Measurements from ENCODE around the gene ABHD4. TPM values are rescaled to one million over a fixed set of nuclear protein-coding genes. Genes with fewer than 3 reads are reported as not detected.
A peak's percentile ranks its signal among the peaks of the same experiment; 100 is the strongest.
"Not testable (repeated sequence)": the region's sequence is repeated elsewhere in the genome, so short reads cannot be mapped to it uniquely, and the experiment has no call there.

Gene ABHD4
- total RNA-seq, 1 donor from 2014 or later, result 31.9 TPM

DNA sequence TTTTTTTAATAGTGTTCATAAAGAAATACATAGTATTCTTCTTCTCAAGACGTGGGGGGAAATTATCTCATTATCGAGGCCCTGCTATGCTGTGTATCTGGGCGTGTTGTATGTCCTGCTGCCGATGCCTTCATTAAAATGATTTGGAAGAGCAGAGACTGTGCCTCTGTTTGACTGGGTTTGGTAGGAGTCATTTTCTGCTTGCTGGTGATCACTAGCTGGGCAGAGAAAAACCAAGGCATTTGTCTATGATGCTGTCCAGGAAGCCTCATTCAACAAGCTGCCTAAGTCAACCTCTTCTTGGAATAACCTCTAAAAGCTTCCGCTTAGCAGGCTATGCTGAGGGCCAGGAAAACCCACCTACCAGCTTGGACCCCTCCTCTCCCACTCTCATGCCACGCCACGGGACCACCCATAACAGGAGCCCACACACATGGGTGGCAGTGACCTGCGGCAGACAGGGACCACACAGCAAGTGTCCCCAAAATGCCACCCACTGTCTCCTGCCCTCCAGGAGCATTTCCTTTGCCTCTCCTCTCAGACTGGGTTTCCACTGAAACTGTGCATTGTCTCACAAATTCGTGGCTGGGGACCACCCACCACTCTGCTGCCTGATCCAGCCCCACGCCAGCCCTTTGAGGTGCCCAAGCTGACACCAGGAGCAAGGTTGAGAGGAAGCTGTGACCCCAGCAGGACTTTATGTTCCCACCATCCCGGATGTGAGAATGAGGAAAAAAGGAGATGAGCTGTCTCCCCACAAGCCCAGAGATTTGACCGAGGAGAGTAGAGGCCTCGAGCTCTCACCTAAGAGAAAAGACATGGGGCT is 45.9 kb upstream of the ABHD4 start:
- peaks cover 40% of the 10 kb centered on the region for H3K4me1 ChIP-seq
- DNase-seq (ENCODE audit: extremely low spot score in 2 of 2), result no peak

DNA sequence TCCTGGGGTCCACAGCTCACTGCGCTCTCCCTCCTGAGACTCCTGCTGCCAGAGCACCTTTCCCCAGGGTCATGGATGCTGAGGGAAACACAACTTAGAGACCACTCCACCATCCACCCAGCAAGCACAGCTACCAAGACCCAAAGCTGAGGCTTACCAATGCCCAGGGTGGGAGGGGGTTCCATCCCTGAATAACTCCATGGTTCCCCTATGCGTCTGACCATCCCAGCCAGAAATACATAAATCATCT is 45.3 kb upstream of the ABHD4 start:
- TF ChIP-seq POLR2AphosphoS5 (IDR thresholded peaks at IDR 0.05; ENCODE audit: insufficient read depth in 1 of 2, low read depth in 1 of 2) (no peak), POLR2A (IDR thresholded peaks at IDR 0.05) (no peak)
- TF ChIP-seq, protein P1, sequence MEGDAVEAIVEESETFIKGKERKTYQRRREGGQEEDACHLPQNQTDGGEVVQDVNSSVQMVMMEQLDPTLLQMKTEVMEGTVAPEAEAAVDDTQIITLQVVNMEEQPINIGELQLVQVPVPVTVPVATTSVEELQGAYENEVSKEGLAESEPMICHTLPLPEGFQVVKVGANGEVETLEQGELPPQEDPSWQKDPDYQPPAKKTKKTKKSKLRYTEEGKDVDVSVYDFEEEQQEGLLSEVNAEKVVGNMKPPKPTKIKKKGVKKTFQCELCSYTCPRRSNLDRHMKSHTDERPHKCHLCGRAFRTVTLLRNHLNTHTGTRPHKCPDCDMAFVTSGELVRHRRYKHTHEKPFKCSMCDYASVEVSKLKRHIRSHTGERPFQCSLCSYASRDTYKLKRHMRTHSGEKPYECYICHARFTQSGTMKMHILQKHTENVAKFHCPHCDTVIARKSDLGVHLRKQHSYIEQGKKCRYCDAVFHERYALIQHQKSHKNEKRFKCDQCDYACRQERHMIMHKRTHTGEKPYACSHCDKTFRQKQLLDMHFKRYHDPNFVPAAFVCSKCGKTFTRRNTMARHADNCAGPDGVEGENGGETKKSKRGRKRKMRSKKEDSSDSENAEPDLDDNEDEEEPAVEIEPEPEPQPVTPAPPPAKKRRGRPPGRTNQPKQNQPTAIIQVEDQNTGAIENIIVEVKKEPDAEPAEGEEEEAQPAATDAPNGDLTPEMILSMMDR (IDR thresholded peaks at IDR 0.05), result no peak
- no peaks in the 10 kb centered on the region for H3K9me3 ChIP-seq
- DNase-seq (ENCODE audit: extremely low spot score in 2 of 2), result no peak
- H3K36me3 ChIP-seq, result no peaks in the 10 kb centered on the region
- intact Hi-C loops (cut with DNase I), result loop anchor here (10.0 kb wide), 2 partner anchors 158 to 302 kb away; no protein-coding TSS in a partner anchor
- H3K4me3 ChIP-seq, result no peak overlapping the region
- H3K4me1 ChIP-seq, result peaks cover 40% of the 10 kb centered on the region
- peak overlapping the region; percentile 1 for H3K27ac ChIP-seq
- H3K27me3 ChIP-seq, result no peaks in the 10 kb centered on the region

More for the DNA sequence above, 45.9 kb upstream of the ABHD4 start:
- Histone ChIP-seq H3K27ac (peak overlapping the region; percentile 1), H3K36me3 (no peaks in the 10 kb centered on the region), H3K4me3 (no peak overlapping the region), H3K27me3 (no peaks in the 10 kb centered on the region), H3K9me3 (no peaks in the 10 kb centered on the region)
- TF ChIP-seq POLR2AphosphoS5 (IDR thresholded peaks at IDR 0.05; ENCODE audit: insufficient read depth in 1 of 2, low read depth in 1 of 2), result no peak
- TF ChIP-seq POLR2A (IDR thresholded peaks at IDR 0.05), result no peak
- TF ChIP-seq, protein P1 (IDR thresholded peaks at IDR 0.05), result no peak
- intact Hi-C loops (cut with DNase I), result loop anchor here (10.0 kb wide), 2 partner anchors 157 to 303 kb away; no protein-coding TSS in a partner anchor

DNA sequence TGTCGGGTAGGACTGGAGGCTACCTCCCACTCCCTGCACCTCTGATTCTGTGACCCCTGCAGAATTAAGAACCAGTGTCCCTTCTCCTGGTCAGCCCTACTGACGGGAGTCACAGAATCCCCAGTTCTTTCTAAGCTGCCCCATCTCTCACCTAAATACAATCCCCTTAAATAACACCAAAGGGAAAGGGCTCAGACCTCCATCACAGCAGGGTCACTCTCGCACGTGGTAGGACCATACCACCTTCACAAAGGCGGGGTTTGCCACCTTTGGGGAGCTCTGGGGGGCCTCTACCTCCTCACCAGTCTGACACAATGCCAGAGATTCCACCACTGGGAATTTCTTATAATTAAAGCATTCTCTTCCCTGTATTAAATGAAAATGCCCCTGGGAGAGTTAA is 44.7 kb upstream of the ABHD4 start:
- Histone ChIP-seq H3K4me1 (peaks cover 39% of the 10 kb centered on the region), H3K9me3 (no peaks in the 10 kb centered on the region), H3K36me3 (no peaks in the 10 kb centered on the region), H3K4me3 (no peak overlapping the region), H3K27ac (no peak overlapping the region), H3K27me3 (no peaks in the 10 kb centered on the region)
- no peak for TF ChIP-seq POLR2AphosphoS5 (IDR thresholded peaks at IDR 0.05; ENCODE audit: insufficient read depth in 1 of 2, low read depth in 1 of 2)
- TF ChIP-seq POLR2A (IDR thresholded peaks at IDR 0.05), result no peak
- TF ChIP-seq, protein P1 (IDR thresholded peaks at IDR 0.05), result no peak
- intact Hi-C loops (cut with DNase I), result loop anchor here (10.0 kb wide), 2 partner anchors 159 to 301 kb away; no protein-coding TSS in a partner anchor
- DNase-seq (ENCODE audit: extremely low spot score in 2 of 2), result no peak

DNA sequence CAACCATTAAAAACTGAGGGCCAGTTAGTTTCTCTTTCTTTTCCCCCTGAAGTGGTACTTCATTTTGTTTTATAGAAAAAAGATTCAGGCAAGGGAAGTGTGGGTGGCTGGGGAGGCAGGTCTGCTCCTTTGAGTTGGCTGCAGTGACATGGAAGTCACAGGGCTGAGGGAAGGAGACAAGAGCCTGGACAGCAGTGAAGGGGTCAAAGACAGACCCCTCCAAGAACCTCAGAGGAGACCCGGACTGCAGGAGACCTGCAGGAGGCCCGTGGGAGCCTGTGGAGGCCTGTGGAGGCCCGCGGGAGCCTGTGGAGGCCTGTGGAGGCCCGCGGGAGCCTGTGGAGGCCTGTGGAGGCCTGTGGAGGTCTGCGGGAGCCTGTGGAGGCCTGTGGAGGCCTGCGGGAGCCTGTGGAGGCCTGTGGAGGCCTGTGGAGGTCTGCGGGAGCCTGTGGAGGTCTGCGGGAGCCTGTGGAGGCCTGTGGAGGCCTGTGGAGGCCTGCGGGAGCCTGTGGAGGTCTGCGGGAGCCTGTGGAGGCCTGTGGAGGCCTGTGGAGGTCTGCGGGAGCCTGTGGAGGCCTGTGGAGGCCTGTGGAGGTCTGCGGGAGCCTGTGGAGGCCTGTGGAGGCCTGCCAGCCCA is 44.1 kb upstream of the ABHD4 start:
- intact Hi-C loops (cut with DNase I), result loop anchor here (10.0 kb wide), 2 partner anchors 159 to 301 kb away; no protein-coding TSS in a partner anchor
- not testable (repeated sequence) for H3K27ac ChIP-seq; H3K27me3 ChIP-seq; H3K4me3 ChIP-seq; H3K36me3 ChIP-seq; DNase-seq (ENCODE audit: extremely low spot score in 2 of 2); H3K9me3 ChIP-seq
- peaks cover 39% of the 10 kb centered on the region for H3K4me1 ChIP-seq

DNA sequence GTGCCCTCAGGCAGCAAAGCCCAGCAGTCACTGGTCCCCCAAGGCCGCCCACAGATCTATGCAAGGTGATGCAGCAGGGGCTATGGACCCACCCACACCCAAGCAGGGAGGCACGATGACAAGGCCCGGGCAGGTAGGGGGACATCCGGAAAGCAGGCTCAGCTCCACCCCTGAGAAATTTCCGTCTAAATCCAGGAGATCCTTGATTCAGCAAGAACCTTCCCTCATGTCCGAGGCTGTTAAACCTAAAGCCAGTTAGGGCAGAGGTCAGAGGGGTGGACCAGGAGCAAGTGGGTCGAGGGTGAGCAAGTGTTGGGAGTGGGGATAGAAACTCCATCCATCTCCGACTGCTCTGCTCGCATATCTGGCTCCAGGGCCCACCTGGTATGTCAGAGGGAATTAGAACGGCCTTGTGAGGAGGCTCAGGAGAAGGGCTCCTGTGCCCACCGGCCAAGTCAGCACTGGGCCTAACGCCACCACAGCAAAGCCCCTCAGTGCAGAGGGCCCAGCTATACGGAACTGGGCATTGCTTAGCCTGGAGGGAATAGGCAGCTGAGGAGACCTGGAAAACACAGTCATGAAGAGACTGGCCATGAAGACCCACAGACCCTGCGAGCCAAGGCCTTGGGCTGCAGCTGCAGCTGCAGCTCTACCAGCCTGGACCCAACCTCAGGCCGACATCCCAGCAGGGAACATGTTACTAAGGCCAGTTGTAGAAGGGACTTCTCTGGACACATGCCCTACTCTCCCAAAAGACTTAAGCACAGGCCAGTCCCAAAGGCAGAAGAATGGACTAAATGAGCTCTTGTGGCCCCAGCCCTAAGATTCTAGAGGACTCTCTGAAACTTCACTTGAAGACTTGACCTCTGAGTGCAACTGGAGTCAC is 43.4 kb upstream of the ABHD4 start:
- H3K4me3 ChIP-seq, result no peak overlapping the region
- H3K27ac ChIP-seq, result peak overlapping the region; percentile 48
- no peaks in the 10 kb centered on the region for H3K9me3 ChIP-seq
- TF ChIP-seq POLR2A (IDR thresholded peaks at IDR 0.05) (no peak), POLR2AphosphoS5 (IDR thresholded peaks at IDR 0.05; ENCODE audit: insufficient read depth in 1 of 2, low read depth in 1 of 2) (no peak)
- TF ChIP-seq, protein P1 (IDR thresholded peaks at IDR 0.05), result no peak
- H3K4me1 ChIP-seq, result peaks cover 43% of the 10 kb centered on the region
- no peak for DNase-seq (ENCODE audit: extremely low spot score in 2 of 2)
- intact Hi-C loops (cut with DNase I), result loop anchor here (10.0 kb wide), 2 partner anchors 160 to 300 kb away; no protein-coding TSS in a partner anchor
- no peaks in the 10 kb centered on the region for H3K27me3 ChIP-seq
- H3K36me3 ChIP-seq, result no peaks in the 10 kb centered on the region

All from vagina (tissue), 2 donors.